Measurements from ENCODE around the gene OR13G1.
"Not testable (repeated sequence)": the region's sequence is repeated elsewhere in the genome, so short reads cannot be mapped to it uniquely, and the experiment has no call there.

Gene OR13G1

GRCh38 chr1:247679639-247680038 is at the start of gene OR13G1:
OR13G1 (minus strand) TSS chr1:247679739; CDS start chr1:247673041, 6,698 bp downstream.
- DNase-seq: no peak

- no peak for DNase-seq
Measured at GRCh38 chr1:247721222-247721621, 41.7 kb upstream of the OR13G1 start.

GRCh38 chr1:247716546-247716945 is 37.0 kb upstream of the OR13G1 start, which contains the start of gene OR6F1:
OR6F1 (minus strand) TSS chr1:247716646; CDS start chr1:247712755, 3,891 bp downstream.
- no peak for DNase-seq

- no peak for DNase-seq
Measured at GRCh38 chr1:247713753-247714152, 34.2 kb upstream of the OR13G1 start.

- DNase-seq: not testable (repeated sequence)
Measured at GRCh38 chr1:247710681-247711080, 31.1 kb upstream of the OR13G1 start.

- DNase-seq: no peak
Measured at GRCh38 chr1:247701338-247701737, 21.8 kb upstream of the OR13G1 start.

- DNase-seq: no peak
Measured at GRCh38 chr1:247681288-247681897, 1.9 kb upstream of the OR13G1 start.

- no peak for DNase-seq
Measured at GRCh38 chr1:247680171-247680570, 632 bp upstream of the OR13G1 start.

- no peak for DNase-seq
Measured at GRCh38 chr1:247669225-247669624, 10.3 kb downstream of the OR13G1 start.

- no peak for DNase-seq
Measured at GRCh38 chr1:247656221-247656875, 23.2 kb downstream of the OR13G1 start.

GRCh38 chr1:247653040-247653439 is 26.5 kb downstream of the OR13G1 start:
- DNase-seq: no peak

GRCh38 chr1:247647864-247648263 is 31.7 kb downstream of the OR13G1 start:
- DNase-seq: no peak

- no peak for DNase-seq
Measured at GRCh38 chr1:247646867-247647266, 32.7 kb downstream of the OR13G1 start.

GRCh38 chr1:247642742-247643141 is 36.8 kb downstream of the OR13G1 start:
- no peak for DNase-seq

GRCh38 chr1:247639381-247639981 is 40.1 kb downstream of the OR13G1 start:
- peak; percentile 34 for DNase-seq

GRCh38 chr1:247638781-247639180 is 40.8 kb downstream of the OR13G1 start:
- no peak for DNase-seq

GRCh38 chr1:247638011-247638410 is 41.5 kb downstream of the OR13G1 start:
- DNase-seq: no peak

- no peak for DNase-seq
Measured at GRCh38 chr1:247627951-247628350, 51.6 kb downstream of the OR13G1 start.
